Measurements from ENCODE around the gene STATH.

DNA sequence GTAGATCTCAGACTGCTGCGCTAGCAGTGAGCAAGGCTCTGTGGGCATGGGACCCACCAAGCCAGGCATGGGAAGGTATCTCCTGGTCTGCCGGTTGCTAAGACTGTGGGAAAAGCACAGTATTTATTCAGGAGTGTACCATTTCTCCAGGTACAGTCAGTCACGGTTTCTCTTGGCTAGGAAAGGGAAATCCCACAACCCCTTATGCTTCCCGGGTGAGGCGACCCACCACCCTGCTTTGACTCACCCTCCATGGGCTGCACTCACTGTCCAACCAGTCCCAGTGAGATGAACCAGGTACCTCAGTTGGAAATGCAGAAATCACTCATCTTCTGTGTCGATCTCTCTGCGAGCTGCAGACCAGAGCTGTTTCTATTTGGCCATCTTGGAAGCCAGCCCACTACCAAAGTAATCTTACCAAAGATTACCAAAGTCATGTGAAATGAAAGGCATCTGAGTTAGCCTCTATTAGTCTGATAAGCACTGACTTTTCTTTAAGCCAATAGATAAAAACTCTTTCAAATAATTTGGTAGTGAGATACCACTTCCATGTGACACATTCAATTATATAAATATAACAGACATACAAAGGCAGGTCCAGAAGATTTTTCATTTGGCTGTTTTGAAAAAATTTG is 46.0 kb downstream of the STATH start:
- TF ChIP-seq, protein P1, sequence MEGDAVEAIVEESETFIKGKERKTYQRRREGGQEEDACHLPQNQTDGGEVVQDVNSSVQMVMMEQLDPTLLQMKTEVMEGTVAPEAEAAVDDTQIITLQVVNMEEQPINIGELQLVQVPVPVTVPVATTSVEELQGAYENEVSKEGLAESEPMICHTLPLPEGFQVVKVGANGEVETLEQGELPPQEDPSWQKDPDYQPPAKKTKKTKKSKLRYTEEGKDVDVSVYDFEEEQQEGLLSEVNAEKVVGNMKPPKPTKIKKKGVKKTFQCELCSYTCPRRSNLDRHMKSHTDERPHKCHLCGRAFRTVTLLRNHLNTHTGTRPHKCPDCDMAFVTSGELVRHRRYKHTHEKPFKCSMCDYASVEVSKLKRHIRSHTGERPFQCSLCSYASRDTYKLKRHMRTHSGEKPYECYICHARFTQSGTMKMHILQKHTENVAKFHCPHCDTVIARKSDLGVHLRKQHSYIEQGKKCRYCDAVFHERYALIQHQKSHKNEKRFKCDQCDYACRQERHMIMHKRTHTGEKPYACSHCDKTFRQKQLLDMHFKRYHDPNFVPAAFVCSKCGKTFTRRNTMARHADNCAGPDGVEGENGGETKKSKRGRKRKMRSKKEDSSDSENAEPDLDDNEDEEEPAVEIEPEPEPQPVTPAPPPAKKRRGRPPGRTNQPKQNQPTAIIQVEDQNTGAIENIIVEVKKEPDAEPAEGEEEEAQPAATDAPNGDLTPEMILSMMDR (IDR thresholded peaks at IDR 0.05; ENCODE audit: low read length): no peak
- TF ChIP-seq EZH2 (optimal IDR thresholded peaks at IDR 0.05; ENCODE audit: low read depth, low read length): no peak
